Cerebellar cortex (tissue), 1 donor: ENCODE results near the gene ABHD2.
A peak's percentile ranks its signal among the peaks of the same experiment; 100 is the strongest.

Experiments
- DNase-seq: peaks from one replicate; pipeline ENCODE4 v3.0.0-alpha.2; 2015; ENCODE audit warnings: low spot score

ABHD2 gene

DNA sequence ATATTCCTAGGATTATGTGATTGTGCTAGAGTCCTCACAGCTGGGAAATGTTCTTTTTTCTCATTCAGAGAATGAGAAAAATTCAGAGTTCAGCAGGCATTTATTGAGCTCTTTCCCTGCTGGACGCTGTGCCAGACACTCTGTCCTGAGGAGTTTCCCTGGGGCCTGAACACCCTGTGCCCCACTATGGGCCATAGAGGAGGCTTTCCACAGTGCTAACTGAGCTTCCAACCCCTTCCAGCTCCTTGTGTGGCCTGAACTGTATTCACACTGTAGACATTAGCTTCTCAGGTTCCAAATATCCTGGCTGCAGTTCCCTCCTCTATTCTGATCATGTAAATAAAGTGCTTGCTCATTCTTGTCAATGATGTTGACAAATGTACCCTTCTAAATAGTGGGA lies 10.0 kb downstream of the ABHD2 start:
- no peak for DNase-seq

DNA sequence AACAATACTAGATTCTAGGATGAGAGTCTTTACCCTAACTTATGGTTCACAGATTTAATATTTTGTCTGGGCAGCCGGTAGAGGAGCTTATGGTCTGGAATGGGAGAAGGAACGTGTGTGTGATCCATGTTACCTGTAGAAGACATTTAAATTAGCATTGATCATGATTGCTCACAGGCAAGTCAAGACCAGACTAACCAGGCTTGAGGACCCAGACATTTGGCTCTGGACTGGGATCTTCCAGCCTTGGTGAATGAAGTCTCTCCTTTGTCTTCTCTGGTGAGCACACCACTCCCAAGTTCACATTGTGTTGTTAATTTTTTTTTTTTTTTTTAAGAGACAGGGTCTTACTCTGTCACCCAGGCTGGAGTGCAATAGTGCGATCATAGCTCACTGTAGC lies 11.7 kb downstream of the ABHD2 start:
- DNase-seq: no peak

DNA sequence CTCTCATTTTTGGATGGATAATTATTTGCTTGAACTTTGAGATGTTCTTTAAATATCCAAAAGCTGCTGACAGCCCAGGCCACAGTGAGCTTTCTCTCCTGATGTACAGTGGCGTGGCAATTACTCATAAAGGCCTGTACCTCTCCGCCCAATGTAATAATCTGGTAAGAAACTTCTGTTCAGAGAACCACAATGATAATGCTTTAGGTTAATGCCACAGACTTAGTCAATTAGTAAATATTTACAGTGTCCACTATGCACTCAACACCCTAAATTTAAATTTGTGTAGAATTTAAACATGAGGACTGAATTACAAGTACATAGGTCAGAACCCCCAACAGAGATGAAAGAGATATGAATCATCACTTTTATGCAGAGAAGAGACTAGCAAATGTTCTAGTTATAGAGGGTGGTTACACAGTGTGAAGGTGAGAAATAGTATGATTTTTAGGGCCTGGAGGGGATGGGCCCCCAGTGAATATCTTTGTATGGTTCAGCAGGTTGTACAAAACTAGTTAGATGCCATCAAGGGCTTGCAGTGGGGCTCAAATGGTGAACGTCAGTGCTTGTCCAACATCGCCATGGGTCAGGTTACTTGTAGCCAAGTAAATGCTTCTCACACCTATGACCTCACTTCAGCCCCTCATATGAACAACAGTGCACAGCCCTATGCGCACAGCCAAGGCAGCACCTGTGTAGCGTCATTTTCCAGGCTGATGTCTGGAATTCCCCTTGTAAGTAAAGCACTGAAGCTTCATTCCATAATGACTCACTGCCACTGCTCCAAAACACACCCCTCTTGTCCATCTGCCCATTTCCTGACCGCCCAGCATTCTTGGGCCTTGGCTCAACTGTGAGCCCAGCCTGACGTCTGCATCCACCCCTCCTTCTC lies 13.3 kb downstream of the ABHD2 start:
- DNase-seq: peak; percentile 77

DNA sequence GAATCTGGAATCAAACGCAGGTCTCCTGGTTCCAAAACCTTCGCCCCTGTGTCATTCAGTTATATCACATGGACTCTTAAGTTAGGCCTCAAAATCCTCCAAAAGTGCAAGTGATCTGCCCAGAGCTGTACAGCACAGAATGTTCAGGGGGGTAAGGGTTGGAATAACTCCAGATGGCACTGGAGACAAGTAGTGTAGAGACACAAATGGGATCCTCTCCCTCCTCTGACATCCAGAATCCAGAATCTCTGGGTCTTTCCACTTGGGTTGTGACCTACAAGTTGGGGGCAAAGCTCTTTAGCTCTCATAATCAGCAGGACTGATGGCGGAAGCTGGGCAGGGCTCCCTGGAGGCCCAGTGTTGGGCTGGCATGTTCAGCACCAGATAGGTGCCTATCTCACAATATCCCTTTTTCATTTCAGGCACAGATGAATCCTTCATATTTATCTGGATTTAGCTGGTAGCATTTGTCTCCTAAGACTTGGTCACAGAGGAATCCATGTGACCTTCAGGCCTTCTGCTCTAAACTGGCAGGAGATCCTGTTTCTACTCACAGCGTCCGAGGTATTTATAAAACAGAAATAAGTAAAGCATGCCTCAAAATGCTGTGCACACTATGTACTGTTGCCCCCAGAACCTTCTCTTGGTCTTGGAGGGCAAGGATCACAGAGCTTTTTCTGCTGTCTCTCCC lies 15.4 kb downstream of the ABHD2 start:
- peak; percentile 67 for DNase-seq

DNA sequence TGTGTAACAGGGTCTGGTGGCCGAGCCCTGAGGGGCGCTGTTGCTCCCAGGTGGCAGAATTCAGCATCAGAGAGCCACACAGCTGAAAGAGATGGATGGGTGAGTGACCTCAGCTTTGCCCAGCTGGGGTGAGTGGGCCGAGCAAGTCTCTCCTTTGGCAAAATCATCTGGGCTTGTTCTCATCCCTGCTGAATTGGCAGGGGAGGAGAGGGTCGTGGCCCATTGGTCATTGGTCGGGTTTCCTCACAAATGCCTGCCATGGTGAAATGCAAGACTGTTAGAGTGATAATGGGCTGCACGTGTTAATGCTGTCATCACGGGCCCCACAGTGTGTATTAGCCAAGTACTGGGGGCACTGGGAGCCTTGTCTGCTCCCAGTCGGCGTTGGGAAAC lies 15.9 kb downstream of the ABHD2 start:
- no peak for DNase-seq

DNA sequence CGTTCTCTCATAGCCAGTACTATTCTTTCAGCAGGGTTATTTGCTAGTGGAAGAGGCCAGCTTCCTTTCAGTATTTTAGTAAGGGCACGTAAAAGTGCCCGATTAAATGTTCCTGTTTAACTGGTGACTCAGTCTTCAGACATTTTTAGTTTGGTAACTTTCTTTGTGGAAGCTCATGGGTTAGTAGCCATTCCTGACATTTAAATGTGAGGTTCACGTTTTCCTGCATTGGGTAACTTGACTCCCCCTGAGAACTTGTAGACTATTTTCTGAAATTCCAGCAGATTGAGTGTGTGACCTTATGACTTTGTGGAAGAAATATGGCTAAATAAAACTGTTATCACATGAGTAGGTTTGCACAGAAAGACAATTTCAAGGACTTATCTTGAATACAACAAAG lies 16.9 kb downstream of the ABHD2 start:
- DNase-seq: peak; percentile 7

DNA sequence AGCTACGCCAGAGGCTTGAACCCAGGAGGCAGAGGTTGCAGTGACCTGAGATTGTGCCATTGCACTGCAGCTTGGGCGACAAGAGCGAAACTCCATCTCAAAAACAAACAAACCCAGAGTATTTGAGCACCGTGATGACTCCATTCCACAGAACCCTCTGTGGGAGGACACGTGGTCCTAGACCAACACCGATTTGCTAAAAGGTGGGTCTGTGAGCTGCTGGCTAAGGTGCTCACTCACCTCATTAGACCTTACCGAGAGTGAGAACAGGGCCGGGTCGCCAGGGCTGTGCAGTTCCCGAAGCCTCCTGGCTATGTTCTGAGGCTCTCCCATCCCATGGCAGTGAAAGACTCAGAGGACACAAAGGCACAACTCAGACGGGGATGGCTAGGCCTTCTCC lies 17.9 kb downstream of the ABHD2 start:
- no peak for DNase-seq

DNA sequence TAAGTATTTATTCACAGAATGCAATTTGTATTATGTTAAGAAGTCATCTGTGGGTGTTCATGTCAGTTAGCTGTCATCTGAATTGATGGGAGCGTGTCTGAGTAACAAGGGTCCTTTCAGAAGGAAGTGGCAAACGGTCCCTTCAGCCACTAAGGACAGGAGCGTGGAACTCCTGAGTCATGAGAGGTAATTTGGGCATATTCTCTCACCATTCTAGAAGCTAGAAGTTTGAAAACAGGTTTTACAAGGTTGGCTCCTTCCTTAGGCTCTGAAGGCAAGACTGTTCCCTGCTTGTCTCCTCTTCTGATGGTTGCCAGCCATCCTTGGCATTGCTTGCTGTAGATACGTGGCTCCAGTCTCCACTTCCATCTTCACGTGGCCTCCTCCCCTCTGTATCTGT lies 19.7 kb downstream of the ABHD2 start:
- no peak for DNase-seq

DNA sequence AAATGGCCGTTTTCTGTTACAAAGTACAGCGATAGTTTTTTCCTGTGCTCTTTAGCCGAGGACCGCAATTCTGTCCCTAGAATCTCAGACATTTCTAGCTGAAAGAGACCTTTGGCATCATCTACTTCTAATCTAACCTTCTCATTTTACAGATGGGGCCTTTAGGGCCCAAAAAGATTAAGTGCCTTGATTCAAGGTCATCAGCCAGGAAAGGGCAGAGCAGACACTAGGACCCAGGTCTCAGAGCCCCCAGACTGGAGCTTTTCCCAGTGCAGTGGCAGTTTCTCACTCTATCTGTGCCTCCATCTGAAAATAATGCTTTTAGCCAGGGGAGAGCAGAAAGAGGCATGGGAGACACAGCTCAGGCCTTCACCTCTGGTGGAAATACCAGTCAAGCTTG lies 20.6 kb downstream of the ABHD2 start:
- no peak for DNase-seq

DNA sequence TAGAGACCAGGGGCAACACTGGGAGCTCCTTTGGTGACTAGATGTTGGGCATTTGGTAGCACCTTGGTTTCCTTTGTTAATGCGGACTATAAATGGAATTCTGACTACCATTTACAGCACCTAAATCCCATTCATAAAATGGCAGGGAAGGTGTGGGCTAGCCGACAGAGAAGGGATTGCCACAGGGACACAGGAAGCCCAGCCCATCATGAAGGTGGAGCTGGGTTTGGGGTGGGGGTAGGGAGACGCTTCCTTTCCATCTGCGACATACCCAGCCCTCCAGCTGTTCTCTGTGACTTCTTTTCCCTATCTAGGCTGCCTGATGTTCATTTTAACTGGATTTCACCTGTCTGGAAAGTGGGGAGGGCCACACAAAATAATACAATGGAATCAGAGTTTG lies 21.0 kb downstream of the ABHD2 start:
- DNase-seq: no peak

DNA sequence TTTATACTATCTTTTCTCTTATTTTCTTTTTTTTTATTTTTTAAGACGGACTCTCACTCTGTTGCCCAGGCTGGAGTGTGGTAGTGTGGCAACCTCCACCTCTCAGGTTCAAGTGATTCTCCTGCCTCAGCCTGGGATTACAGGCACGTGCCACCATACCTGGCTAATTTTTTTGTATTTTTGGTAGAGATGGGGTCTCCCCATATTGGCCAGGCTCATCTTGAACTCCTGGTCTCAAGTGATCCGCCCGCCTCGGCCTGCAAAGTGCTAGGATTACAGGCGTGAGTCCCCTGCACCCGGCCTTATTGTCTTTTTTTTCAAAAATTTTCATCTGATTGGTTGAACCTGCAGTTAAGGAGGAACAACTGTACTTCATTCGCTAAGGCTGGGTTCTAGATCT lies 21.8 kb downstream of the ABHD2 start:
- DNase-seq: no peak

DNA sequence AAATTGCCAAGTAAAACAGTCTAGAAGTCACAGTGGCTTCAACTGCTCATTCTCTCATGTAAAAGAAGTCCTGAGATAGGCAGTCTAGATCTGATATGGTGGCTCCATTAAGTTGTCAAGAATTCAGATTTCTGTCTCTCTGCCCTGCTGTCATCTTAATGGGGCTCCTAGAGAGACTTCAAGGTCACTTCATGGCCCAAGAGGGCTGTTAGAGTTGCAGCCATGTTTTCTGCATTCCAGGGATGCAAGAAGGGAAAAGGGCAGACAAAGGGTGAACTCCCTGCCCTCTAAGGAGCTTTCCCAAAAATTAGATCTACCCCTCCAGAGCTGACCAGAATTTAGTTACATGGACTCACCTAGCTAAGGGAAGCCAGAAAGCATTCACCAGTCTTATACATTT lies 23.1 kb downstream of the ABHD2 start:
- no peak for DNase-seq

DNA sequence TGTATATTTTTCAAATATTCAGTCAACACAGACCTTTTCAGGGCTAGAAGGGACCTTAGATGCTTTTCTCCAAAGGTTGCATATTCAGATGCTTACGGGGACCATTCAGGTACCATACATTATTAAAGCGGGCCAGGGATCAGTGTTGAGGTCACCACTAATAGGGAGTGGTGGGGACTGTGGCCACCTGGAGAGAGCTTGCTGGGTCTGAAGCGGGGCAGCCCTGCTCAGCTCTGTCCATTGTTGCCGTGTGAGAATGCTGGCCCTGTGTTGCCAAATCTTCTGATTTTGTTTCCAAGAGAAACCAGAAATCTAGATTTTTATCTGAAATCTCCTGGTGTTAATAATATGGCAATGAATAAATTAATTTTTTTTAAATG lies 23.7 kb downstream of the ABHD2 start:
- no peak for DNase-seq

DNA sequence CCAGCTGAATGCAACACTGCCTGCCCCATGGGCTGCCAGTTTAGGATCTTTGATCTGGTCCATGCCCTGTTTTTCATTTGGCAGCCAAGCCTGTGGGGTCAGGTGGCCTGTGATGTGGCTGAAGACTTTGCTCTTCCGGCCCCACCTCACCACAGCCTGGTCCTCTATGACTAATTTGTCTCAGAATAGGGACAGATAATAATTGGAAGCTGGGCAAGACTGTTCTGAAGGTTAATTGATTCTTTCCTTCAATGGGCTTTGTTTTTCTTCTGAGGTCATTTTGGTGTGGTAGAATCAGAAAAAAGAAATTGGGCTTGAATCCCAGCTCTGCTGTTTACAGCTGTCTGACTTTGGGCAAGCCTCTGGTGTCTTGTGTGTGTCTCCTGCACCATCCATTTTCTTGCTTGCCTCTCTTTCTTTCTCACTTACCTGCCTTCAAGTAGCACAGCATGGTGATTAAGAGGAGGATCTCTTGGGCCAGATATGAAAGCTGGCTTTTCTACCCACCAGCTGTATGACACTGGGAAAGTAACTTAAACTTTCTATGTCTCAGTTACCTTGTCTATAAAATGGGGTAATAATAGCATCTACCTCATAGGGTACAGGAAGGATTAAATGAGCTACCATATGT lies 24.2 kb downstream of the ABHD2 start:
- no peak for DNase-seq

DNA sequence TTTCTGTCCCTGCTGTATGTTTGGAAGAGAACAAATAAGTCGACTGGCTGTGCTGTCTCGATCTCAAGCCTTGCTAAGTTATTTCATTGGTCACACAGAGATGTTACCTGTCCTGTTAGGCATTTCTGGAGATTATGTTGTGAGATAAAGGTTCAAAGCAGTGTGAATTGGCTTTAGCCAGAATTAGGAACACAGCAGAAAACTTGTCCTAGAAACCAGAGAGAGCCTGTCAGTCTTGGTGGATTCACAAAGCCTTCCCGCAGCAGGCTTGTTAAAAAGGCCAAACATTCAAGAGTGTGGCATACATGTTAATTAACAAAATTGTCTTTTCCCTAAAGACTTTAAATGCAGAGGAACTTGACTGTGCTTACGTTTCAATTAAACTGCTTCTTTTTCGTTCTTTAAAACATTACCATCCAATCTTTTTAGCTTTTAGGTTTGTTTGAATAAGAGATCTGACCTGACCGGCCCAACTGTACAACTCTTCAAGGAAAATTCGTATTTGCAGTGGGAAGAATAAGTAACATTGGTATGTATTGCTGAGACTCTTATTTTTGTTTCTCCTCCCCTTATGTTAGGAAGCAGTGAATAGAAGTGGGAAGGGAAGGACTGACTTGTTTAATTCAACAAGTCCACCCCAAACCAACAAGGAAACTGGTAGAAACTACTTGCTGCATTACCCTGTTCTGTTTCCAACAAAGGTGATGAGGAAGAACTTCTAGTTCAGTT lies 25.2 kb downstream of the ABHD2 start:
- DNase-seq: peak; percentile 60

DNA sequence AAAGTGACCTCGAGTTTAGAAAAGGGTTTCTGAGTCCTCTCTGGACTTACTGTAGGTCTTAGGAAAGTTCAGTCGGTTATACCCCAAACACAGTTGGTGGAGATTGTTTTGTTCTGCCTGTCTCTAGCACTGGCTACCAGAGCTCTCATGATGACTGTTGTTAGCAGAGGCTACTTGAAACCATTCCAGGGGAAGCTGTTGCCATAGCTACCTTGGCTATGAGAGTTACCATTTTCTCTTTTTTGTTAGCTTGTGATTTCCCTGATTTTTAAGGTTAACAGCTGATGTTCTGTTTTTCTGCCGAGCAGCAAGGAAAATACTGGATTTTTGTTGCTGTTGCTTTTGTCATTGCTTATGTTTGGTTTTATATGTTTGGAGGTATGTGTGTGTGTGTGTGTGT lies 26.7 kb downstream of the ABHD2 start:
- DNase-seq: peak; percentile 83

DNA sequence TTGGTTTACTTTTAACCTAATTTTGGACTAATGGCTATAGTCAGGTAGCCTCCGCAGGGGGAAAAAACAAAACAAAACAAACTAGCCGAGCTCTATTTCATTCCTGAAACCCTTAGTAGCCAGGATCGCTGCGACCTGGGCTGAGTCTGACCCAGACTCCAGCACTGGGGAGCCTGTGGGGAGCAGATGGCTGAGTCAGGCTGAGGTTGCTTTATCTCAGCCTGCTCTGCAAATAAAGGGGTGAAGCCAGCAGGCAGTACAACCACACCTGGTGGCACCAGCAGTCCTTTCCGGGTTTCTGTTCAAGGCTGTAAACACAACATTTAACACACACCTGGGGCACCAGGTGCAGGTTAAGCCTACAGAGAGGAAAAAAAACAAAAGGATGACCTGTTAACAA lies 27.3 kb downstream of the ABHD2 start:
- peak; percentile 88 for DNase-seq

DNA sequence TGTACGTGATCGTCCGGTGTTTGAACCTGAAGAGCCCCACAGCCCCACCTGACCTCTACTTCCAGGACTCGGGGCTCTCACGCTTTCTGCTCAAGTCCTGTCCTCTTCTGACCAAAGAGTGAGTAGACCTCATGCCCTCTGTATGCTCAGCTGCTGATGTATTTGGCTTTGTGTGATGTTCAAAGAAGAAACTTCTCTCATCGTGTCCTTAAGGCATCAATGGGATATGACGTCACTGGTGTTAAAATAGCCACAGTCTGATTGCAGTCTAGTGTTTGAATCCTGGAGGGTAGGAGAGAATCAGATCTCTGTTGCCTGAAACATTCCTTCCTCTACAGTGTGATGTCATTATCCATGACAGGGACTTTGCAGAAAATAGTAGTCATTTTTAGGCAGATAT lies 28.1 kb downstream of the ABHD2 start:
- no peak for DNase-seq

DNA sequence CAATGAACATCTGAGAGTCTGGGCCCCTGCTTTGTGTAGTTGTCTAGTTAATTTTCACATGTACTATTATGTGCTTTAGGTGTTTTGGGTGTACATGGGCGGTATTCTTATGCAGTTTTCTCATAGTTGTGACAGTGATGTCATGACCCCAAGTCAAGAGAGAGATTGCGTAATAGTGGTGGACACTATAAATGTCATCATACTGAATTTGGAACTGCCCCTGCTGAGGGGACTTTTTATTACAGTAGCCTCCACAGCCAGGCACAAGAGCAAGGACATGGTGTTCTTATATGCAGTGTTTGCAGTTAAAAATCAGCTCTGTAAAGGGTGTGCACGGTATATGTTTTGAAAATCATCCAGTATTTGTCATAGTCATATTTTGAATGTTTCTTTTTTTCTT lies 29.5 kb downstream of the ABHD2 start:
- no peak for DNase-seq

DNA sequence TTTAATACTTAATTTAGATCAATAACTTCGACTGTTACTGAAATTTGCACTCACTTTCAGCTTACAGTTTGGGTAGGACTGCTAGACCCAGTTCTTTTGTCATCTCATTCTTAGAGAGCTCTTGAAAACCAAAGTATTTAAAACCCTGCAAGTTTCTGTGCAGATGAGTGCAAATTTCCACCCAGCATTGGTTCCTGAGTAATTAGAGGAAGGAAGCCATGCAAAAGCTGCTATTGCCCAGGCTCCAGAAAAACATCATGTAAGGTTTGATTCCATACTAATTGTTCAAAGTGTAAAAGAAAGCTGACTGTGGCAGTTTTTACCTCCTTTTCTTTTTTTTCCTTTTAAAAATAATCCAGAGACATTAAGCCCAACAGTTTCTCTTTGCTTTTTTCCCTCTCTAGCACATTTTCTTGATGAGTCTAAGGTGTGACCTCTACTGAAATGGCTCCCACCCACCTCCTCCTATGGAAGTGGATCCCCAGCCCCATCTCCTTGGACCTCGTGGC lies 30.3 kb downstream of the ABHD2 start:
- DNase-seq: no peak

DNA sequence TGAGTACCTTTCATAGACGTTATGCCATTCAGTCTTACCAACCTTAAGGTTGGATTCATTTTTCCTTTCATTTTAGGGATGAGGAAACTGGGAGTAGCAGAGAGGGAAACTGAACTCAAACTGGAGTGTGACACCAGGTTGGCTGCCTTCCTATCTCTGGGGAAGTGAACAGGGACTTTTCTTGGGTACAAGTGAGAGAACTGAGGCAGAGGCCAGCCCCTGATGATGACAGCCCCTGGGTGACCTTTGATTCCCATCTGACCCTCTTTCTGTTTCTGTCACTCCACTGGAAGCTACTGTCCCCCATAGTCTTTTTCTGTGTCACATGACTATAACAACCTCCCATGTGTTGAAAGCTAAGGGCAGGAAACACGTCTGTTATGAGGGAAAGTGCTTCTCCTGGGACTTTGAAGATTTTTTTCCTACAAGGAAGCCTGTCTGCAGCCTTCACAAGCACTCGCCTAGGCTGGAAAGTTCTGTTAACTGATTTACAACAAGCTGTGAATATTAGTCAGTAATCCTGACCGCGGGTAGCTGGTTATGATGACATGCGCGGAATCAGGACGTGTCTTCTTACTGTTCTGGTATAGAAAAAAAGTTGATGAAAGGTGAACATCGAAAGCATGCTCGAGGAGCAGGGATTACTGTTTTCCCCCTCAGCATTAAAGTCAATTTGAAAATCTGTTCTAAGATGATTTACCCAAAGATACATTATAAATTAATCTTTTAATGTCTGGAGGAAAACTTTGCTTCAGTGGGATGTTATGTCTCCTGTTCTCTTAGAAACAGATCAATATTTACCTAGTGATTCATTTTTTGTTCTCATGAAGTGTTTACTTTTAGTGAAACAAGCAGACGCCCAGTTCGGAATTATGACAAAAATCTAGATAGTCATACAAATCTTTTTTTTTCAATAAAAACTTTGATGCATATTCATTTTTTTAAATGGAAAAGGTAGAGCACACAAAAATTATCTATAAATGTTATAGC lies 31.5 kb downstream of the ABHD2 start:
- DNase-seq: no peak
